HG03342 (cell line): ENCODE measurements around the gene MLIP.
"Not testable (repeated sequence)": the region's sequence is repeated elsewhere in the genome, so short reads cannot be mapped to it uniquely, and the experiment has no call there.

ENCODE experiments used
- ATAC-seq: cut with Tn5 transposase; IDR thresholded peaks from one replicate; pipeline ENCODE4 v1.9.1; 2021; ENCODE audit warnings: mild to moderate bottlenecking, moderate library complexity; ENCODE audit not compliant: unreplicated experiment

Gene MLIP, protein sequence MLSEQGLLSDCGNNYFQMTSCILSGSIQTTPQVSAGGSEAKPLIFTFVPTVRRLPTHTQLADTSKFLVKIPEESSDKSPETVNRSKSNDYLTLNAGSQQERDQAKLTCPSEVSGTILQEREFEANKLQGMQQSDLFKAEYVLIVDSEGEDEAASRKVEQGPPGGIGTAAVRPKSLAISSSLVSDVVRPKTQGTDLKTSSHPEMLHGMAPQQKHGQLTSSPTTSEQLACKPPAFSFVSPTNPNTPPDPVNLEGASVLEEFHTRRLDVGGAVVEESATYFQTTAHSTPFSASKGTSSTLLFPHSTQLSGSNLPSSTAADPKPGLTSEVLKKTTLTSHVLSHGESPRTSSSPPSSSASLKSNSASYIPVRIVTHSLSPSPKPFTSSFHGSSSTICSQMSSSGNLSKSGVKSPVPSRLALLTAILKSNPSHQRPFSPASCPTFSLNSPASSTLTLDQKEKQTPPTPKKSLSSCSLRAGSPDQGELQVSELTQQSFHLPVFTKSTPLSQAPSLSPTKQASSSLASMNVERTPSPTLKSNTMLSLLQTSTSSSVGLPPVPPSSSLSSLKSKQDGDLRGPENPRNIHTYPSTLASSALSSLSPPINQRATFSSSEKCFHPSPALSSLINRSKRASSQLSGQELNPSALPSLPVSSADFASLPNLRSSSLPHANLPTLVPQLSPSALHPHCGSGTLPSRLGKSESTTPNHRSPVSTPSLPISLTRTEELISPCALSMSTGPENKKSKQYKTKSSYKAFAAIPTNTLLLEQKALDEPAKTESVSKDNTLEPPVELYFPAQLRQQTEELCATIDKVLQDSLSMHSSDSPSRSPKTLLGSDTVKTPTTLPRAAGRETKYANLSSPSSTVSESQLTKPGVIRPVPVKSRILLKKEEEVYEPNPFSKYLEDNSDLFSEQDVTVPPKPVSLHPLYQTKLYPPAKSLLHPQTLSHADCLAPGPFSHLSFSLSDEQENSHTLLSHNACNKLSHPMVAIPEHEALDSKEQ

GRCh38 chr6:54111341-54112045 is at the start of gene MLIP:
Gene MLIP, plus strand, starts transcription at chr6:54111443. Its CDS starts 37 bp downstream, at chr6:54111480.
- ATAC-seq = no peak

GRCh38 chr6:54063228-54063539 is 48.1 kb upstream of the MLIP start:
- no peak for ATAC-seq

DNA sequence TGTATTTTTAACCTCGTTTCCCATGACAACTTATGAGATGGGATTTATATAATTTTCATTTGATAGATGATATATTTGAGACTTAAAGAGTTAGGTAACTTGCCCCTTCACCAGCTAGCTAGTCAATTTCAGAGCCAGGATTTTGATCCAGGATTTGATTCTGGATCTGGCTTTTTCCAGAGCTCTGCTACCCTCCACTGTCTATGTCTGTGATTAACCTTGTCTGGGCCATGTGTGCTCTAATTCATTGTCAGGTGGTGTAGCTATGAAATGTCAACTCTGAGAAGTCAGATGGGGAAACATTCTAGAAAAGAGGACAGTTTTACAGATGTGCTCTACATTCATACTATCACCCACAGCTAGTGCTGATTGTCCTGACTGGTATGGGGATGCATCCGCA is 42.5 kb upstream of the MLIP start:
- ATAC-seq = no peak

- no peak for ATAC-seq
These were observed 41.2 kb upstream of the MLIP start for GRCh38 chr6:54070025-54070424.

GRCh38 chr6:54071821-54072340 is 39.4 kb upstream of the MLIP start:
- no peak for ATAC-seq

DNA sequence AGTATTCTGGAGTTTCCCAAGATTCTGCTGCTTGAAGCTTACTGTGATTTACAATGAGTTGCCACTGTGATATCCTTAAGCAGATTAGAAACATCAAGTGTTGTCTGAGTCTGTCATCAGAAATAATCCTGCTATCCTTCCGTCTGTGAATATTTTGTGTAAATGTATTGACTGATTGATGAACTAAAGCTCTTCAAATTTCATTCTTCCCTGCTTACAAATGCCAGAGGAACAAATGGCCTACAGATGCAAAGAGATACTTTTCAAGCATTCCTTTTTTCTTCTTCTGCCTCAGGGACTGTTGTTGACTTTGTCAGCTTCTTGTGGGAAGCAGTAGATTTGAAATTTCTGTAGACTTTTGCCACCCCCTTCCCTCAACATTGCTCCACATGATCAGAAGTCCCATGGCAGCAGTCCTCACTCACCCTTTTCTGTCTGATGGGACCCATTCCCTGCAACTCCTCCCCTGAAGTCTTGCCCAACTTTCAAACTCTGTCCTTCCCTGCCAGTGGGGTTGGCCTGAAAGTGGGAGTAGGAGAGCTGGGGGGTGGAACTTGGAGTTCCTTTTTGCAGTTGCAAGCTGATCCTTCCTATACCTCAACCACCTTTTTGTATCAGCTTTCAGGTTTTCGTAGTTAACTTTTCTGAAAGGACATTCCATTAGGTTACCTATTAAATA is 38.5 kb upstream of the MLIP start:
- no peak for ATAC-seq

DNA sequence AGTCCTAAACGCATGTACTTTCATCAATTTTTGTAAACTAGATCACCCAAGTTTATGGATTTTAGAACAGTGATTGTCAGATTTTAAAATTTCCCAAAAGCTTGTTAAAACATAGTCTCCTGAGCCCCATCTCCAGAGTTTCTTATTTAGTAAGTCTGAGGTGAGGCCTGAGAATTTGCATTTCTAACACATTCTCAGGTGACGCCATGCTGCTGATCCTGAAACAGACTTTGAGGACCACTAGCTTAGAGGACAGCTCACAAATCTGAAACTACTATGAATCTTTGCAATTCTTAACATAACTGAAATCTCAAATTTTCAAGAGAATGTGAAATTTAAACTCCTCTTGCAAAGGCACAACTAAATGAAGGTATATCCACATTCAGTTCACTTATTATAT is 37.8 kb upstream of the MLIP start:
- no peak for ATAC-seq

DNA sequence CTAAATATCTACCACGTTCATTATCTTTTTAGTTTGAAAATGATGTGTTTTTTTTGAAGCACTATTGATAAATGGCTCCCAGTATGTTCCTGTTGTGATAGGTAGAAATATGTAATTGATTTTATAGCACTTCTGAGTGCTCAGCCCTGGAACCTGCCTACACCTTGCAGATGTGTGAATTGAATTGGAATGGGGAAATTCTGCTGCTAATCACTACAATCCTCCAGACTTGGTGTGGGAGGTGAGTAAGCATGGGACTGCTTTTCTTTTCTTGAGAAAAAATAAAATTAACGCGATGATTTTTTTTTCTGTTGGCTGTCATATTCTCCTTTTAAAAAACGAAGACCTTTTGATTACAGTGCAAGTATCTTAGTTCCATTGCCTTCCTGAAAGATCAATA is 37.1 kb upstream of the MLIP start:
- no peak for ATAC-seq

DNA sequence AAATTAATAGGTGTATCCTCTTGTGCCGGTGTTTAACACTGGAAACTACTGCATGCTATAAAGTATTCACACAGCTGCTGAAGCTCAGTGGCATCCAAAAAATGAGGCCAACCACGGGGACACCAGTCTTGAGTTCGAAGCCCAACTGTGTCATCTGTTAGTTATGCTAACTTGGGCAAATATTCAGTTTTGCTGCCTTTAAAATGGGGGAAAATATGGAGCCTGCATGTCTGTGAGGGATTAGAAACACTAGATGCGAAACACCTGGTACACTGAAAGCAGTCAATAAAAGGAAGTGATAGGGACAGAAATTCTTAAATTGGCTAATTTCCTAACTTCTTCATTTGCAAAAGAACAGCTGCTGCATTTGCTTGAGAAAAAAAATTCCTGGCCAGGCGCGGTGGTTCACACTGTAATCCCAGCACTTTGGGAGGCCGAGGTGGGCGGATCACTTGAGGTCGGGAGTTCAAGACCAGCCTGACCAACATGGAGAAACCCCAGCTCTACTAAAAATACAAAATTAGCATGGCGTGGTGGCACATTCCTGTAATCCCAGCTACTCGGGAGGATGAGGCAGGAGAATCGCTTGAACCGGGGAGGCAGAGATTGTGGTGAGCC is 36.6 kb upstream of the MLIP start:
- ATAC-seq = no peak

DNA sequence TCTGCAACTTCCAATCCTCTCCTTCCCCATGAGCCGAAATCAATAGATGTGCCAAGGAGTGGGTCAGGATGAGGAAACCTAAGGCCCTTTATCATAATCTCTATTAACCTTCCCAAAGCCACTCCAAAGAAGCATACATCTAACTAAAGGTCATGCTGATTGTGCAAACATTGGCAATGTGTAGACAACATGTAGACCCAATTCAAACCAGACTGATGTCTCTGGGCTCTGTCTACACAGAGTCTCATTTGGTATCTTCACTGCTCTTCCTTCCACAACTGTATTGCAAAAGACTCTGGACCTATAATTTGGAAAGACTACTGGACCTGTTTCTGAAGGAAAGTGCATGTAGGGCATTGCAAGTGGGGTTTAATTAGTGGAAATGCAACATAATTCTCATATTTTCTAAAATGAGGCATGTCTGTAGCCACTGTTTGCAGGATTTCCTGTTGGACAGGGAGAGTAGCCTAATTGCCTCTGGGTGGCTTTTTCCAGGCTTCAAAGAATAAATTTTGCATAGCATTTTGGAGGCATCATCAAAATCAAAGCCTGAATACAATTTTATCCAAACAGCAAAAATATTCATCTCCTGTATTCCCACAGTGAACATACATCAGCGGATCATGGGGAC is 35.0 kb upstream of the MLIP start:
- no peak for ATAC-seq

GRCh38 chr6:54081499-54081898 is 29.7 kb upstream of the MLIP start:
- not testable (repeated sequence) for ATAC-seq

DNA sequence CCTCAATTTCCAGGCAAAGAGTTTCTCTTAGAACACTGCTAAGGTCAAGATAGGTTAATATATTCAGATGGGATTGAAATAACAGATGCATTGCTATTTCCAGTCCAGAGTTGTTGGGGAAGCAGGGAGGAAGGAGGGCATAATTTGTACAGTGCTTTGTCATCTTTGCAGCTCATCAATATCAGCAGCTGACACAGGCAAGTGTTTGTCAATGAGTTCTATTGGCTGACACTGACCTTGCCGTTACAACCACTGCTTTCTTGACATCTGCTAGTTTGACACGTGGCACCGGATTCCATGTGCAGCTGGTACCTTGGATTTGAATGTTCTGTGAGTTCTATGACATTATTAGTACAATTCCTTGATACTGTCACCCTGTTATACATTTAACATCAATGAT is 28.0 kb upstream of the MLIP start:
- no peak for ATAC-seq

DNA sequence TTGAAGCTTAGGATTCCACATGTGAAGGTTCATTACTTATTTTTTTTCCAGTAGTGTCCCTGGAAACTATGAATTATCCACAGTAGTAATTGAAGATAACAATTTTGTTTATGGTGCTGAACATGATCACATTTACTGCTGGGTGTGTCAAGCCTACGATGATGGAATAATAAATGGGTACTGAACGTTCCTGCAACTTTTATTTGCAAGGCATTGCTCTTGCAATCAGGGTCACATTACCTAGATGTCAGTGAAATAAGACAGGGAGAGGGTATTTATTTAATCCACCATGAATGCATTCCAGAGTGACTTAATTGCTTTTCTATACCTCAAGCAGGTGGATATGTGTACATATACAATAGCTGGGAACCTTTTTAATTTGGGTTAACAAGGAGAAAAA is 27.0 kb upstream of the MLIP start:
- no peak for ATAC-seq

DNA sequence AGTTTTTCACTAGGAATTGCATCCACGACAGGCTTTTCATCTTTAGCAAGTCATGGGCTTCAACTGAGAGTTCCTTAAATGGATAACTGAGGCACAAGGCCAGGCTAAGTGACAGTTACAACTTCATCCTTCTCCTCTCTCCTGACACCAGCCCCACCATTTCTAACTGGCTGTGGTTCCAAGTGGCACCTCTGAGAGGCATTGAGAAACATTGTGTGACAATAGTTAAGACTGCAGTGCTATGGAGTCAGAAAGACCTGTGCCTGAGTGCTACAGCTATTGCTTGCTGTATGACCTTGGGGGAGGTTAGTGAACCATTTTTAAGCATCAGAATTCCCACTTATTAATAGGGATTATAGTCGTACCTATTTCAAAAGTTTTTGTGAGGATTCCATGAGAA is 26.2 kb upstream of the MLIP start:
- ATAC-seq = no peak

- ATAC-seq = no peak
These were observed 25.7 kb upstream of the MLIP start for GRCh38 chr6:54085541-54085940.

GRCh38 chr6:54086439-54086838 is 24.8 kb upstream of the MLIP start:
- ATAC-seq = no peak

- ATAC-seq = no peak
These were observed 23.5 kb upstream of the MLIP start for GRCh38 chr6:54087721-54088120.

- ATAC-seq = no peak
These were observed 17.8 kb upstream of the MLIP start for GRCh38 chr6:54093326-54093948.

DNA sequence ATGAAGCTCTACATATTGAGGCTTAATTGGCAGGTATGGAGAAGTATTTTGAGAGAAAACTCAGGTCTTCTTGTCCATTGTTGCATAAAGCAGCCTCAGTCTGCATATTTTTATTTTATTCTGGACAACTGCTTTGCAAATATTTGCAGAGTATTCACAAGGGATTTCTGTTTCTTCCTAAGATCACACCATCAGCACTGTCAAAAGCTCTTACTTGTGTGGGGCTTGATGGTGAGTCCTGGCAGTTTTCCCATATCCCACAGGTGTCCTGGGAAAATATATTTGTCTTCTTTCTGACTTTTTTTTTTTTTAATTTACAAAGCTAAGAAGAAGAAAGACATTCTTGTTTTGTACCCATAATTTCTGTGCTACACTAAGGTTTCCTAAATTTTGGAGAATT is 16.9 kb upstream of the MLIP start:
- ATAC-seq = no peak
